HEK293 (cell line): ENCODE results near the gene ACAP2.

Source experiments
- CTCF ChIA-PET: fragments of 350-600 bp; formaldehyde crosslinking; extraction: SDS; loops from one replicate; lab custom pipeline; 2021; ENCODE audit warnings: antibody characterized with exemption; lab: Yijun Ruan, JAX
- POLR2A ChIA-PET: fragments of 300-600 bp; formaldehyde crosslinking; extraction: SDS; loops from one replicate; lab custom pipeline; 2020; ENCODE audit warnings: antibody characterized with exemption, inconsistent platforms; lab: Yijun Ruan, JAX
- H3K27ac ChIP-seq: fragments of 200-500 bp; sonication (Bioruptor generic); 2 replicates; pipeline ENCODE4 v1.5.1; 2014; ENCODE audit warnings: low read depth, low read length, control low read depth, inconsistent platforms; ENCODE audit errors: extremely low read depth
- H3K36me3 ChIP-seq, 2 experiments: fragments of 200-500 bp in 1 of 2; sonication (Bioruptor generic) in 1 of 2; 1 replicate in 1 of 2; 2 replicates in 1 of 2; pipeline ENCODE4 v1.5.1; 2014 to 2017; ENCODE audit warnings: inconsistent platforms in 2 of 2, low read length in 2 of 2; ENCODE audit not compliant: control insufficient read depth in 2 of 2, insufficient read depth in 1 of 2
- H3K4me1 ChIP-seq: fragments of 200-500 bp; sonication (Bioruptor generic); 2 replicates; pipeline ENCODE4 v1.5.1; 2014; ENCODE audit warnings: mild to moderate bottlenecking, low read length, inconsistent platforms; ENCODE audit not compliant: control insufficient read depth, insufficient read depth
- H3K4me3 ChIP-seq: 2 replicates; pipeline ENCODE4 v1.5.1; 2011; ENCODE audit warnings: low read depth, mild to moderate bottlenecking, control low read depth, low read length, moderate library complexity
- H3K9me3 ChIP-seq: fragments of 200-500 bp; sonication (Bioruptor generic); 2 replicates; pipeline ENCODE4 v1.5.1; 2014; ENCODE audit warnings: low read depth, low read length, inconsistent platforms; ENCODE audit not compliant: control insufficient read depth, insufficient read depth
- GLIS1 ChIP-seq: fragments of 450-650 bp; formaldehyde crosslinking; IDR thresholded peaks from 2 replicates; pipeline ENCODE4 v1.5.1; 2016; ENCODE audit warnings: missing biosample characterization, missing genetic modification characterization
- KLF16 ChIP-seq: fragments of 450-650 bp; formaldehyde crosslinking; IDR thresholded peaks from 2 replicates; pipeline ENCODE4 v1.5.1; 2017; ENCODE audit warnings: missing biosample characterization, missing genetic modification characterization
- SCRT1 ChIP-seq: fragments of 450-650 bp; formaldehyde crosslinking; IDR thresholded peaks from 2 replicates; pipeline ENCODE4 v1.5.1; 2016; ENCODE audit warnings: missing biosample characterization, missing genetic modification characterization, borderline replicate concordance
- TRIM28 ChIP-seq: IDR thresholded peaks from 2 replicates; pipeline ENCODE4 v1.6.1; 2011; ENCODE audit warnings: low read length, control low read depth, borderline replicate concordance
- ZBTB20 ChIP-seq: fragments of 450-650 bp; formaldehyde crosslinking; IDR thresholded peaks from 2 replicates; pipeline ENCODE4 v1.5.1; 2016; ENCODE audit warnings: missing biosample characterization, missing genetic modification characterization
- ZIC2 ChIP-seq: fragments of 450-650 bp; formaldehyde crosslinking; IDR thresholded peaks from 2 replicates; pipeline ENCODE4 v1.5.1; 2016; ENCODE audit warnings: missing biosample characterization, missing genetic modification characterization
- ZNF23 ChIP-seq: fragments of 450-650 bp; formaldehyde crosslinking; IDR thresholded peaks from 2 replicates; pipeline ENCODE4 v1.5.1; 2016; ENCODE audit warnings: missing biosample characterization, missing genetic modification characterization, borderline replicate concordance
- ZNF24 ChIP-seq: fragments of 450-650 bp; formaldehyde crosslinking; IDR thresholded peaks from 2 replicates; pipeline ENCODE4 v1.5.1; 2016; ENCODE audit warnings: missing biosample characterization, missing genetic modification characterization
- ZNF248 ChIP-seq: fragments of 450-650 bp; formaldehyde crosslinking; IDR thresholded peaks from 2 replicates; pipeline ENCODE4 v1.5.1; 2017; ENCODE audit warnings: missing biosample characterization, missing genetic modification characterization
- ZNF549 ChIP-seq: fragments of 450-650 bp; IDR thresholded peaks from 2 replicates; pipeline ENCODE4 v1.5.1; 2018; ENCODE audit warnings: missing biosample characterization, missing genetic modification characterization, mild to moderate bottlenecking, inconsistent platforms, moderate library complexity
- ZNF571 ChIP-seq: fragments of 450-650 bp; formaldehyde crosslinking; IDR thresholded peaks from 2 replicates; pipeline ENCODE4 v1.5.0; 2017; ENCODE audit warnings: missing biosample characterization, missing genetic modification characterization
- ZNF600 ChIP-seq: fragments of 450-650 bp; formaldehyde crosslinking; IDR thresholded peaks from 2 replicates; pipeline ENCODE4 v1.5.1; 2016; ENCODE audit warnings: missing biosample characterization, missing genetic modification characterization
- ZNF624 ChIP-seq: fragments of 450-650 bp; formaldehyde crosslinking; IDR thresholded peaks from 2 replicates; pipeline ENCODE4 v1.5.1; 2017; ENCODE audit warnings: missing biosample characterization, missing genetic modification characterization
- ZSCAN16 ChIP-seq: fragments of 450-650 bp; formaldehyde crosslinking; IDR thresholded peaks from 2 replicates; pipeline ENCODE4 v1.5.1; 2016; ENCODE audit warnings: missing biosample characterization, missing genetic modification characterization
- TF ChIP-seq, protein P1 (sequence below): fragments of 450-650 bp; formaldehyde crosslinking; IDR thresholded peaks from 2 replicates; pipeline ENCODE4 v1.5.1; 2016; ENCODE audit warnings: missing biosample characterization, missing genetic modification characterization
- TF ChIP-seq, protein P2 (sequence below): fragments of 450-650 bp; formaldehyde crosslinking; IDR thresholded peaks from 2 replicates; pipeline ENCODE4 v1.5.1; 2016; ENCODE audit warnings: missing biosample characterization, missing genetic modification characterization

The ACAP2 gene

DNA sequence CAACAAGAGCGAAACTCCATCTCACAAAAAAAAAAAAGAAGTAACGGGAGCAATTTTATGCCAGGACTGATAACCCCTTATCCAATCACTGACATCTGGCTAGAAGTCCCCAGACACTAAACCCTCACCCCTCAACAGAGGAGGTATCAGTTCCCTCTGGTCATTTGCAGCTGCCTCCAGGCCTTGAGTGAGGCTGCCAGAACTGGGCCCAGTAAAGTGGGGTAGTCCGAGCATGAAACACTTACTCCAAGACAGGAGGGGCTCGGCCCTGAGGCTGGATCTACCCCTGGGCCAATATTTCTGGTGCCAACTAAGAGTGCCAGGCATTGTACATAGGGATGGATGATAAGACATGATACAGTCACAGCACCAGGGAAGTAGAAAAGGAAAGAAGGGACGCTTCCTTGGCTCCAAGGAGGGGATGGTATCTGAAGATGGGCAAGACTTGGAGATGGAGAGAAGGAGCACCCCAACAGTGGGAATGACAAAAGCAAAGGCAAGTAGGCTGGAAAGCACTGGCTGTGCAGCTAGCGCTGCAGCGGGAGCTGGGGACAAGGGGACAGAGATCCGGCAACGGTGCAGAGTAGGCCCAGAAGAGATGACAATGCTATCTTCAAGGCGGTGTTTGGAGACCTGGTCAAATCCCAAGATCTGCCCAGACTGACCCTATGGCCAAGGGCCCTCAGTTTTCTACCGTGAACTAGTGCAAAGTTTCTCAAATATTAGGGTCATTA, 174.1 kb downstream of the ACAP2 start:
- Histone ChIP-seq H3K36me3 (peaks cover 0 to 27% of the 10 kb centered on the region in 2 experiments; a peak in 1 of 3 replicates), H3K9me3 (no peaks in the 10 kb centered on the region), H3K4me1 (no peaks in the 10 kb centered on the region), H3K27ac (no peak overlapping the region), H3K4me3 (no peak overlapping the region)
- CTCF ChIA-PET: interaction anchor here (0.6 to 2.3 kb wide), 2 partner anchors 251 to 257 kb away, joined by 3 to 7 read pairs; no protein-coding TSS in a partner anchor
- POLR2A ChIA-PET: interaction anchor here (1.8 kb wide), 1 partner anchor 586 kb away, joined by 6 read pairs; no protein-coding TSS in a partner anchor
- TF ChIP-seq ZNF600: no peak
- TF ChIP-seq TRIM28: no peak
- TF ChIP-seq, protein P1, sequence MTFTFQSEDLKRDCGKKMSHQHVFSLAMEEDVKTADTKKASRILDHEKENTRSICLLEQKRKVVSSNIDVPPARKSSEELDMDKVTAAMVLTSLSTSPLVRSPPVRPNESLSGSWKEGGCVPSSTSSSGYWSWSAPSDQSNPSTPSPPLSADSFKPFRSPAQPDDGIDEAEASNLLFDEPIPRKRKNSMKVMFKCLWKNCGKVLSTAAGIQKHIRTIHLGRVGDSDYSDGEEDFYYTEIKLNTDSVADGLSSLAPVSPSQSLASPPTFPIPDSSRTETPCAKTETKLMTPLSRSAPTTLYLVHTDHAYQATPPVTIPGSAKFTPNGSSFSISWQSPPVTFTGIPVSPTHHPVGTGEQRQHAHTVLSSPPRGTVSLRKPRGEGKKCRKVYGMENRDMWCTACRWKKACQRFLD (tag by site-specific recombination): no peak
- TF ChIP-seq ZNF571 (tag by site-specific recombination): no peak
- TF ChIP-seq ZNF248 (tag by site-specific recombination): no peak

DNA sequence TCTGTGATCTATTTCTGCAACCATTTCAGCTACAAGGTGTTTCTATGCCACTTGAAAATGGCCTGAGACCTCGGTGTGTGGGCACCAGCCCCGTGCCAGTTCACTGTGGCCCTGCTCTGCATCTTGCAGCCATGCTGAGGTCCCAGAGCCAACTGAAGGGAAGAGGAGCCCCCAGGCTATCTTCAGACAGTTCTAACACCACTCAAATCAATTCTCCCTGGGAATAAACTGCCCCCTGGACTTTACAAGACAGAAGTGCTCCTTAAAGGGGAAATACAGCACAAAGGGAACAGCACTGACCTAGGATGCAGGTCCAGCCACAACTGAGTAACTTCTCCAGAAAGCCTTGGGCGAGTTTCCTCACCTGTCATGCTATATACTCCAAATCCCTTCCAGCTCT, 175.7 kb downstream of the ACAP2 start:
- peaks cover 0 to 27% of the 10 kb centered on the region in 2 experiments; a peak in 1 of 3 replicates for H3K36me3 ChIP-seq
- TF ChIP-seq ZNF624 (tag by site-specific recombination): no peak
- TF ChIP-seq, protein P2, sequence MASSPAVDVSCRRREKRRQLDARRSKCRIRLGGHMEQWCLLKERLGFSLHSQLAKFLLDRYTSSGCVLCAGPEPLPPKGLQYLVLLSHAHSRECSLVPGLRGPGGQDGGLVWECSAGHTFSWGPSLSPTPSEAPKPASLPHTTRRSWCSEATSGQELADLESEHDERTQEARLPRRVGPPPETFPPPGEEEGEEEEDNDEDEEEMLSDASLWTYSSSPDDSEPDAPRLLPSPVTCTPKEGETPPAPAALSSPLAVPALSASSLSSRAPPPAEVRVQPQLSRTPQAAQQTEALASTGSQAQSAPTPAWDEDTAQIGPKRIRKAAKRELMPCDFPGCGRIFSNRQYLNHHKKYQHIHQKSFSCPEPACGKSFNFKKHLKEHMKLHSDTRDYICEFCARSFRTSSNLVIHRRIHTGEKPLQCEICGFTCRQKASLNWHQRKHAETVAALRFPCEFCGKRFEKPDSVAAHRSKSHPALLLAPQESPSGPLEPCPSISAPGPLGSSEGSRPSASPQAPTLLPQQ: peak; percentile 55; the same call in 1 of the 2 replicates
- peak; percentile 55 for TF ChIP-seq GLIS1
- TF ChIP-seq, all 188 proteins: peak for 2
- Histone ChIP-seq H3K27ac (no peak overlapping the region), H3K4me1 (no peaks in the 10 kb centered on the region), H3K9me3 (no peaks in the 10 kb centered on the region), H3K4me3 (no peak overlapping the region)
- POLR2A ChIA-PET: no interaction called here
- CTCF ChIA-PET: interaction anchor here (0.5 to 0.6 kb wide), 2 partner anchors 378 to 1418 kb away, joined by 3 read pairs; no protein-coding TSS in a partner anchor

DNA sequence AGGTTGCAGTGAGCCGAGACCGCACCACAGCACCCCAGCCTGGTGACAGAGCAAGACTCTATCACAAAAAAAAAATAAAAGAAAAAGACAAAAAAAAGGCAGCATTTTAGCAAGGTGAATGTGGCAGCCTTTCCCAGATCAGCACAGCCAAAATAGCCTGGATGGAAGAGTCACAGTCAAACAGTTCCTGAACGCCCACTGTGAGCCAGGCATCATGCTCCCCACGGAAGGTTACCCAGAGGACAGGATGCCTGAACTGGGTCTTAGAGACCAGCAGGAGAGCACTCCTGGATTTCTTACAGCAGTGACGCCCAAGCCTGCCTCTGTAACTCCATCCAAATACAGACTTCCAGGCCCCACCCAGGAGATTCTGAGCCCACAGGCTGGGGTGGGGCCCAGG, 176.4 kb downstream of the ACAP2 start:
- H3K4me3 ChIP-seq: no peak overlapping the region
- no peaks in the 10 kb centered on the region for H3K4me1 ChIP-seq
- ChIA-PET CTCF (no interaction called here), POLR2A (no interaction called here)
- H3K9me3 ChIP-seq: no peaks in the 10 kb centered on the region
- TF ChIP-seq, protein P1 (tag by site-specific recombination): no peak
- TF ChIP-seq ZBTB20 (peak; percentile 47), KLF16 (tag by site-specific recombination) (no peak), SCRT1 (tag by site-specific recombination) (no peak), ZIC2 (tag by site-specific recombination) (peak; percentile 30; the same call in 1 of the 2 replicates), ZNF24 (tag by site-specific recombination) (no peak), ZNF549 (tag by site-specific recombination) (no peak), ZNF23 (tag by site-specific recombination) (no peak), ZSCAN16 (tag by site-specific recombination) (no peak)
- no peak overlapping the region for H3K27ac ChIP-seq
- peaks cover 0 to 27% of the 10 kb centered on the region in 2 experiments; a peak in 1 of 3 replicates for H3K36me3 ChIP-seq
